ENCODE measurements around the gene NHEJ1.

DNA sequence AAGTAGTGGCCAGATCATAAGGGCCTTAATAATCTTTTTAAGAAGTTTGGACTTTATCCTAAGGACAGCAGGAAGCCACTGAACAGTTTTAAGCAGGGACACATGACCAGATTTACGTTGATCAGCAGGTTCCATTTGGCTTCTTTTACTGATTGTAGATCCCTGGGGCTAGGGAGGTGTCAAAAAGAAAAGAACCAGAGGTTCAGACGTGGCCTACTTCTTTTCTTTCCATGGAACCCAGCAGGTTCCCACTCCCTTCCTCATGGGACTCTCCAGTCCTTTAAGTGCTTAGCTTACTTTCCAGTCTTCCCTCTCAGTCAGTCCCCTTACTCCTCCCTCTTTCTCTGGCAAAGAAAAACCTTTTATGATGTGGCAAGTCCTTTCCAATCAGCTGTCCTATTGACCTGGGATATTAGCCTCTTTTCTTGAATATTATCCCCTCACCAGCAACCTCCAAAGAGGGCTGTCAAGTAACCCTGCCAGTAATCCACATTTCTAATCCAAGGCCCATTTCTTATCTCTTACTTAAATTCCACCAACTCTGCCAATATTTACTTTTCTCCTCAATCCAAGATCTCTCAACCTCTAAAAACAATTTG lies 33.5 kb downstream of the NHEJ1 start:
- TF ChIP-seq, protein P1, sequence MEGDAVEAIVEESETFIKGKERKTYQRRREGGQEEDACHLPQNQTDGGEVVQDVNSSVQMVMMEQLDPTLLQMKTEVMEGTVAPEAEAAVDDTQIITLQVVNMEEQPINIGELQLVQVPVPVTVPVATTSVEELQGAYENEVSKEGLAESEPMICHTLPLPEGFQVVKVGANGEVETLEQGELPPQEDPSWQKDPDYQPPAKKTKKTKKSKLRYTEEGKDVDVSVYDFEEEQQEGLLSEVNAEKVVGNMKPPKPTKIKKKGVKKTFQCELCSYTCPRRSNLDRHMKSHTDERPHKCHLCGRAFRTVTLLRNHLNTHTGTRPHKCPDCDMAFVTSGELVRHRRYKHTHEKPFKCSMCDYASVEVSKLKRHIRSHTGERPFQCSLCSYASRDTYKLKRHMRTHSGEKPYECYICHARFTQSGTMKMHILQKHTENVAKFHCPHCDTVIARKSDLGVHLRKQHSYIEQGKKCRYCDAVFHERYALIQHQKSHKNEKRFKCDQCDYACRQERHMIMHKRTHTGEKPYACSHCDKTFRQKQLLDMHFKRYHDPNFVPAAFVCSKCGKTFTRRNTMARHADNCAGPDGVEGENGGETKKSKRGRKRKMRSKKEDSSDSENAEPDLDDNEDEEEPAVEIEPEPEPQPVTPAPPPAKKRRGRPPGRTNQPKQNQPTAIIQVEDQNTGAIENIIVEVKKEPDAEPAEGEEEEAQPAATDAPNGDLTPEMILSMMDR (IDR thresholded peaks at IDR 0.05; ENCODE audit: extremely low read depth in 1 of 2, insufficient read depth in 1 of 2, low read depth in 1 of 2, low read length in 2 of 2): no peak
- TF ChIP-seq FOS (IDR thresholded peaks at IDR 0.05; ENCODE audit: borderline replicate concordance, insufficient read depth, low read length) (no peak), POLR2AphosphoS5 (IDR thresholded peaks at IDR 0.05; ENCODE audit: insufficient read depth, low read depth, low read length) (no peak), POLR2A (IDR thresholded peaks at IDR 0.05; ENCODE audit: low read depth, low read length) (no peak), EZH2 (IDR thresholded peaks at IDR 0.05; ENCODE audit: borderline replicate concordance, low read depth, low read length, severe bottlenecking) (no peak), MYC (IDR thresholded peaks at IDR 0.05; ENCODE audit: low read depth, low read length) (no peak), JUN (IDR thresholded peaks at IDR 0.05; ENCODE audit: borderline replicate concordance, insufficient read depth, insufficient read length, low read depth) (no peak), GATA2 (IDR thresholded peaks at IDR 0.05; ENCODE audit: insufficient read depth, insufficient read length, low read depth, low read length) (no peak)
- TF ChIP-seq, protein P2, sequence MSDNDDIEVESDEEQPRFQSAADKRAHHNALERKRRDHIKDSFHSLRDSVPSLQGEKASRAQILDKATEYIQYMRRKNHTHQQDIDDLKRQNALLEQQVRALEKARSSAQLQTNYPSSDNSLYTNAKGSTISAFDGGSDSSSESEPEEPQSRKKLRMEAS (IDR thresholded peaks at IDR 0.05; ENCODE audit: insufficient read depth, insufficient read length): no peak
